GM21825 (cell line): ENCODE data around the gene P3H1.
"Not testable (repeated sequence)": the region's sequence is repeated elsewhere in the genome, so short reads cannot be mapped to it uniquely, and the experiment has no call there.

Experiments used
- ATAC-seq: cut with Tn5 transposase; IDR thresholded peaks from one replicate; pipeline ENCODE4 v1.9.1; 2021; ENCODE audit warnings: mild to moderate bottlenecking, moderate library complexity; ENCODE audit not compliant: unreplicated experiment

Gene P3H1, protein sequence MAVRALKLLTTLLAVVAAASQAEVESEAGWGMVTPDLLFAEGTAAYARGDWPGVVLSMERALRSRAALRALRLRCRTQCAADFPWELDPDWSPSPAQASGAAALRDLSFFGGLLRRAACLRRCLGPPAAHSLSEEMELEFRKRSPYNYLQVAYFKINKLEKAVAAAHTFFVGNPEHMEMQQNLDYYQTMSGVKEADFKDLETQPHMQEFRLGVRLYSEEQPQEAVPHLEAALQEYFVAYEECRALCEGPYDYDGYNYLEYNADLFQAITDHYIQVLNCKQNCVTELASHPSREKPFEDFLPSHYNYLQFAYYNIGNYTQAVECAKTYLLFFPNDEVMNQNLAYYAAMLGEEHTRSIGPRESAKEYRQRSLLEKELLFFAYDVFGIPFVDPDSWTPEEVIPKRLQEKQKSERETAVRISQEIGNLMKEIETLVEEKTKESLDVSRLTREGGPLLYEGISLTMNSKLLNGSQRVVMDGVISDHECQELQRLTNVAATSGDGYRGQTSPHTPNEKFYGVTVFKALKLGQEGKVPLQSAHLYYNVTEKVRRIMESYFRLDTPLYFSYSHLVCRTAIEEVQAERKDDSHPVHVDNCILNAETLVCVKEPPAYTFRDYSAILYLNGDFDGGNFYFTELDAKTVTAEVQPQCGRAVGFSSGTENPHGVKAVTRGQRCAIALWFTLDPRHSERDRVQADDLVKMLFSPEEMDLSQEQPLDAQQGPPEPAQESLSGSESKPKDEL

DNA sequence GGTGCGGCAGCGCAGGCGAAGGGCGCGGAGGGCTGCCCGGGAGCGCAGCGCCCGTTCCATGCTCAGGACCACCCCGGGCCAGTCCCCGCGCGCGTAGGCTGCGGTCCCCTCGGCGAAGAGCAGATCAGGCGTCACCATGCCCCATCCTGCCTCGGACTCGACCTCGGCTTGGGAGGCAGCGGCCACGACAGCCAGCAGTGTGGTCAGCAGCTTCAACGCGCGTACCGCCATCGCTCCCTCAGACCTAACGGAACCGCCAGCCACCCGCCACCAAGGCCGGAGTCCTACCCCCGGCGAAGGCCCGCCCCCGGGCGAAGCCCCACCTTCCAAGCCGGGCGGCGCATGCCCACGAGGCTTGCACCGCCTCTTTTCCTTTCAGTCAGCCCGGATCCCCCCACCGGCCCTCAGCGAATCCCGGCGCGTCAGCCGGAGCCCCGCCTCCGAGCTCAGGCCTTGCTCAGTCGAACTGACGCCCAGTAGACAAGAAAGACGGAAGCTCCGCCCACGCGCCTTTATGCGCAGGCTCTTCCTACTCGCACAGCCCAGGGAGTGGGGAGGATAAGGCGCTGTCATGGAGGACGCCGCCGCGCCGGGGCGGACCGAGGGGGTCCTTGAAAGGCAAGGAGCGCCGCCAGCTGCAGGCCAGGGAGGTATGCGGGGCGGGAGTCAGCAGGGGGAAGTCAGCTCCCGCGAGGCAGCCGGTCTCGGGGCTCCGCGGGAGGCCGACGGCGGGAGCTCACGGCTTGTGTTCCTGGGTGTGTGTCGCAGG lies at the start of gene P3H1, which contains the start of gene C1orf50:
Gene P3H1 (minus strand): TSS at position 288 of the 769 bp plus-strand sequence. CDS start 57 bp downstream, at position 231.
Gene C1orf50 (plus strand): TSS at position 509 of the 769 bp plus-strand sequence. CDS start 63 bp downstream, at position 572.
- peak; percentile 87 for ATAC-seq

DNA sequence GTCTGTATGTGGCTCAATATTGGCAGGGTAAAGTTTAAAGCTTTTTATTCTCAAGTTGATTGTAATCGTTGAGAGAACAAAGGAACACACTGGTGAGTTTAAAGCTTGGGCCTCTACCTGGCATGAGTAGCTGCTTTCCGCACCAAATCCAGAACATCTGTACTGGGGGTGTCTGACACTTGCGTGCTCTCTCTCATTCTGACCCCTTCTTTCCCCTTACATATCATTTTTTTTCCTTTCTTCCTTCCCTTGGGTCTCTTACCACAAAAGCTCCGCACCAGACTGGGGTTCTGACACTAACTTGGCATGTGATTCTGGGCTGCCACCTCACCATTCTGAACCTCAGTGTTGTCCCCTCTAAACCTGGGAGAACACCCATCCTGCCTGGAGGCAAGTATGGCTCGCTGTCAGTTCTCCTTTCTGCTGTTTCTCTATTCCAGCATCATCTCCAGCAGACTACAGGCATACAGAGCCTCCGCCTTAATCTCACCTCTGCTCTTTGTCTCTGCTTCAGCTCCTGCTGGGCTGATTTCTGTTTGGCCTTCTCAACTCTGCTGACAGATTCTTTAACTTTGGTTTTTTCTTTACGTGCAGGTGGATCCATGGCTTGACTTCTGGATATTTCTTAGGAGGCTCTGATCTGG lies 49.2 kb upstream of the P3H1 start:
- ATAC-seq, result no peak

DNA sequence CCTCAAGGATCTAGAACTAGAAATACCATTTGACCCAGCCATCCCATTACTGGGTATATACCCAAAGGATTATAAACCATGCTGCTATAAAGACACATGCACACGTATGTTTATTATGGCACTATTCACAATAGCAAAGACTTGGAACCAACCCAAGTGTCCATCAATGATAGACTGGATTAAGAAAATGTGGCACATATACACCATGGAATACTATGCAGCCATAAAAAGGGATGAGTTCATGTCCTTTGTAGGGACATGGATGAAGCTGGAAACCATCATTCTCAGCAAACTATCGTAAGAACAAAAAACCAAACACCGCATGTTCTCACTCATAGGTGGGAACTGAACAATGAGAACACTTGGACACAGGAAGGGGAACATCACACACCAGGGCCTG lies 48.0 kb upstream of the P3H1 start:
- ATAC-seq, result not testable (repeated sequence)

DNA sequence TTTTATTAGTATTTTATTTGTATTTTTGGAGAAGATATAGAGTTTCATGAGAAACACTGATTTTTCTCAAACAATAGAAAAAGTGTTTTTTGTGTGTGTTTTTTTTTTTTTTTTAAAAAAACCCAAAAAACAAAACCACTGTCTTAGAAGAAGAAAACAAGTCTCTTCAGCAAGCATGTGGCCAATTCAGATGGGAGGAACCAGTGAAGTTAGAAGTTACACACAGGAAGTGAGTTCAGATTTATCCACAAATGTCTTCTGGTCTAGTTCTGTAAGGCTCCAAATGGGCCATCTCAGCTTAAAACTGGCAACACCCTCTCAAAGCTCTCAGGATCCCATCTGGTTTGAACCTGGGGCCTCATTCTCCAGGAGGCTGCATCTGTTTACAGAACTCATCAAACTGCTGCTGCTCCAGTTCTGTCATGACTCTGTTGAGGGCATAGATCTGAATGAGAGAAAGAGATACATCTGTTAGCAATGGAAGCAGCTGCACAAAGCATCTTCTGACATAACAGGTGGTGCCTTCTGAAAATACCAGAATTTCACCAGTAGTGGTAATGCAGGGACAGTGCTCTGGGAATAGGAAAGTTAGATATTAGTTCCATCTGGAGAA lies 40.3 kb upstream of the P3H1 start:
- ATAC-seq, result no peak

DNA sequence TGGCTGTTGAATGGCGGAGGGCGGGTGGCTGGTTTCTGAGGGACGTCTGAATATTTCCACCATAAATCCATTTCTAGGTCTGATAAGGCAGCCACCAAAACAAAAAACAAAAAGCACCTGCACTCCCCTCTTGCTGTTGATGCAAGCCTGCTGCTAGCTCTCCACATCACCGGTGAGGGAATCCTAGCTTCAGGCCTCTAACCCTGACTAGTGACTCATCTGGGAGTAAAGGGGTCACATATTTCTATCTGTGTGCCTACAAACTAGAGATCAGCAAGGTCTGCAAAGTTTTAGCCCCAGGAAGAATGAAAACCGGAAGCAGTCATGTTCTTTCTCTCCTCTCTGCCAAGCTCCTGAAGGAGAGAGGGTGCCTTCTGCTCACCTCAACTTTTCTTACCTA lies 39.8 kb upstream of the P3H1 start:
- no peak for ATAC-seq

DNA sequence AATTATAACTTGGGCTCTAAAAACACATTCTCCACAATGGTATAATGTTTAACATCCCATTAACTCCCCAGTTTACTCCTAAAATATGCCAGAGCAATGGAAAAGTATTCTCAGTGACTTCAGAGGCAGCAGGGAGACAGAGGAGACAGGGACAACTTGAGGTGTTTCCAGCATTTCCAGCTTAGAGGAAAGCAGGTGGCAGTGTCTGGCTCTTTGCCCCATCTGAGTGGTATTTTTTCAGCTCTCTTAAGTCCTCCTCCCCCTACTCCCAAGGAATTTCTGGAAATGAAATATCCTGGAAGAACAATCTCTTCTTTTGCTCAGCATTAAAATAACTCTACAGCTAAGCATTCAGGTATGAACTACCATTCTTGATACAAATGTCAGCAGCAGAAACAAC lies 39.3 kb upstream of the P3H1 start:
- ATAC-seq, result no peak

DNA sequence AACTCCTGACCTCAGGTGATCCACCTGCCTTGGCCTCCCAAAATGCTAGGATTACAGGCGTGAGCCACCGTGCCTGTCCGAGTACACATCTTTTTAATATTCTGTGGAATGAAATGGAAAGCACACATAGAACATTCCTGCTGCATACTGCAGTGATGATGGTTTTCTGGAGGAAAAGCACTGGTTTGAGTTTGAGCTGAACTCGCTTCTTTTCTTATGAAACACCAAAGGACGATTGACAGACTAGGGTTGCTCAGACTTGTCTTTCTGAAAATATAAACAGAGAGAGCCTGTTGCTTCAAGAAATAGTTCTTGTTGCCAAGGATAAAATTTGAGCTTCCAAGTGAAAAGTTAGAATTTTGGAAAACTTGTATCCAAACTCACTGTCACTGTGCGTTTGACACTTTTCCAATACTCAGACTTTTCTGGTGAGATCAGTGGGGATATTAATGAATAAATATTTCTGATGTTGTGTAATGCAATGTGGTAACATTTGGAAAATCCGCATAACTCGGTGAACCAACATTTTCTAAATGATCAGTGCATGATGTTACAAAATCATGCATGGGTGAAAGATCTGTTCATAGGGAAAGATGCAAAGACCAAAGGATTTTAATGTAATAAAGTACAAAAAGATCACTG lies 35.1 kb upstream of the P3H1 start:
- ATAC-seq, result no peak

DNA sequence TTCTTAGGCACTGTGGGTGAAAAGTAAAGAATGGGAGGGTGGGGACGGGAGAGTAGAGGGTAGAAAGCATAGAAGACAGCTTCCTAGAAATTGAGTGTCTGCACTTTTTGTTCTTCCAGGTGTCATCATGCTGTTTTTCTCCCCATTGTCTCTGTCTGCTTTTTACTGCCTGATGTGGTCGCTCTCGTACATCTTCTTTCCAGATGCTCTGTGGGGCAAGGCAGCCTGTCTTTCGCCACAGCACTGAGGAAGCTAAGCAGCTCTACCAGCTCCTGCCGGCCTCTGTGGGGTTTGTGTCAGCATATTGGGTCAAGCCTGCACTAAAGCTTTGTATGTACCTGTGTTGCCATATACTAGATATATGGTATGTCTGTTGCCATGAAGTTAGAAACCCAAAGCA lies 31.2 kb upstream of the P3H1 start:
- ATAC-seq, result no peak

DNA sequence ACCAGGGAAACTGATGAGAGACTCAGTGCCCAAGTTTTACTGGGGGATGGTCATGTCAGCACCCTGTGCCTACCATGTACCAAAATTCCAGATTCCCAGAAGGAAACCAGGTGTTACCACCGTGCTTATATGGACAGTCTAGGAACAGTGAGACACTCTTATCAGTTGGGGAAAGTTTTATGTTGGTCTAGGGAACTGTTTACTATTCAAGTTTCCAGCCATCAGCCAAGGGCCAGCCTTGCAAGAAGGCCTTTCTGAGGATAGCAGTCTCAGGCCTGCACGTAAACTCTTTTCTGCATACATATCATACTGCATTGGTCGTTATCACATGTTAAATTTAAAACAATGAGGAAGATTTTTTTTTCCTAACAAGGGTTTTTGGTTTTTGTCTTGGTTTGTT lies 30.6 kb upstream of the P3H1 start:
- ATAC-seq, result no peak

DNA sequence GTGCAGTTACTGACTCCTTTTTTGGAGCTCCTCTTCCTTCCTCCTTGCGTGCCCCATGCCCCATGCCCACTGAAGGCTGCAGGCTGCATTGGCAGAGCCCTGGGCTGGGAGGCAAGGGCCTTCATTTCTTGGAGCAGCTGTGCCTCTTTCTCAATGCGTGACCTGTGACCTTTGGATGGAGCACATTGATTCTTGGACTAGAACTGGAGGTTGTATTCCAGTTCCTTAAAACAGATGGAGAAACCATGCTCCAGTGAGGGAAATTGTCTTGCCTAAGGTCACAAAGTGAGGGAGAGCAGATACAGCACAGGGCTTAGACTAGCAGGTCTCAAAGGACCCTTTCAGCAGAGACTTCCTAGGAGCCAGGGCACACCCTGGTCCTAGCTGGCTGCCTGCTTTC lies 27.0 kb upstream of the P3H1 start:
- ATAC-seq, result no peak

DNA sequence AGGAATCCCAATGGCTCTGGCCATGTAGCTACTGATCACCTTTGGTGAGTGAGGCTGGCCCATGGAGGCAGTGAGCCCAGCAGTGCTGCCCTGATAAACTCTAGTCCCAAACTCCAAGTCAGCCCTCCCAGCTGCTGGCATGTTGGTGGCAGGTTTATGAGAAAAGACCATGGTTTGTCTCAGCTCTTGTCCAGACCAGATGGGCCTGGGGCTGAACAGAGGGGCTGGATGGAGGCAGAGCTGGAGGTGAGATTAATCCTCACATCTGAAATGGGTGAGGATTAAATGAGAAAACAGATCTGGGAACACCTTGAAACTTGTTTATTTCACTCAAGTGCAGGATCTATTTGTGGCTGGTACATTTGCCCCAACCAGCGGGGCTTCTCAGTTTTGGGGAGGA lies 21.2 kb upstream of the P3H1 start:
- ATAC-seq, result no peak

DNA sequence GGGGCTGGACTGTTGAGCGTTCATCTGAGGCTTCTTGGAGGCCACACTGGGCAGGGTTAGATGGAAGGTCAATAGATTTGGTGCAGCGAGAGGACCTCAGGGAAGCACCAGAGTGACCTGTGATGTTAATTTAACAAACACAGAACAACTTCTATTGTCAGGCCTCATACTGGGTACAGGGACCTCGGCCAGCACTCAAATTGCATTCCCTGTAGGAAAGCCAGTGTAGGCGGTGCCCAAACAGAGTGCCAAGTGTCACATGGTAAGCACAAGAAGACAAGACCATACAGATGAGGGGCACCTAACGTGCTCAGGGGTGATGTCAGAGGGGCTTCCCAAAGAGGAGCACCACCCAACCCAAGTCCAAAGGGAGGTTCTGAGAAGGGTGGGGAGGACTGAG lies 19.3 kb upstream of the P3H1 start:
- no peak for ATAC-seq

DNA sequence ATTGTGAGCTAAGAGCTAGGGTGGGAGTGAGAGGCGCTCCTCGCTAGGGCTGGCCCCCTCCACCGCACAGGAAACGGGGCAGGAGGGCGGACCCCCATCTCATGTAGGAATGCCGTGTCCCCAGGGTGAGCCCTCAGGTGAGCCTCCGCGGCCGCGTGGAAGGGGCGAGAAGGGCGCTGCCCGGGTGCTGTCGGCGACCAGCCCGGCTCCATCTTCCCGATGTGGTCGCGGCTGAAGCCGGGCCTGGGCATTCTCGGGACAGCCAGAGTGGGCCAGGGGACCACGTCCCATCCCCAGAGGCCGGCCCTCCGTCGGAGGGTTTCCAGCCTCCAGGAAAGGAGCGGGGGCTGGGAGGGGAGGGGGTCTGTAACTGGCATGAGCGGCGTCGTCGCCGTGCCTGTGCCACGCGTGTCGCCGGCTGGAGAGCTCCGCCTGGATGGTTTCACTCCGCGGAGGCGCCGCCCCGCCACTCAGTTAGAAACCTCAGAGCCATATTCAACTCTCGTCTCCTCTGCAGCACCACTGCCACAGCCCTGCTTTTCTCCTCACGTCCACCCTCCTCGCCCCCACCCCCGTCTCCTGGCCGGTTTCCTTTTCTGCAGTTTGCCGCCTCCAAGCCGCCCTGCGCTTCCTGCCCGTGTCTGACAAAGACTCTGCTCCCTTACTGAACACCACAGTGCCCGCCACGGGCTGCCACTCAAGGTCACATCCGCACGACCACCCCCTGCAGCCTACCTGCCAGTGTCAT lies 18.3 kb upstream of the P3H1 start, which contains the start of gene TMEM269:
Gene TMEM269 (plus strand): TSS at position 46 of the 748 bp plus-strand sequence. CDS start 4,903 bp downstream, outside the sequence.
- no peak for ATAC-seq

DNA sequence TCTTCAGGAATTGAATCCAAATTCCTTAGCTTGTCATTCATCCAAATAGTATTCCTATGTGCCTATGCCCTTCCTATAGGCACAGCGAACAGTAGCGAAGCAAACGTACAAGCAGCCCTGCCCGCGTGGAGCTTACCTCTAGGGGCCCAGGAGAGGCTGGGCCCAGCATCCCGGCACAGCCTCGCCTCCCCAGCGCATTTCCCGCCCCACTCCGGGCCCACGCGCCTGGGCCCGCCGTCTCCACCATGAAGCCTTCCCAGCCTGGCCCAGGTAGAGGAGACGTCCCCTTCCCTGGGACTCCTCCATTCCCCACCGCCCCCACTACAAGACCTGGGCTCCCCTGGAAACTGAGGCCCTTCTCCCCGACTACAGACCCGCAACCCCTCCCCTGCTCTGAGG lies 17.7 kb upstream of the P3H1 start:
- no peak for ATAC-seq

DNA sequence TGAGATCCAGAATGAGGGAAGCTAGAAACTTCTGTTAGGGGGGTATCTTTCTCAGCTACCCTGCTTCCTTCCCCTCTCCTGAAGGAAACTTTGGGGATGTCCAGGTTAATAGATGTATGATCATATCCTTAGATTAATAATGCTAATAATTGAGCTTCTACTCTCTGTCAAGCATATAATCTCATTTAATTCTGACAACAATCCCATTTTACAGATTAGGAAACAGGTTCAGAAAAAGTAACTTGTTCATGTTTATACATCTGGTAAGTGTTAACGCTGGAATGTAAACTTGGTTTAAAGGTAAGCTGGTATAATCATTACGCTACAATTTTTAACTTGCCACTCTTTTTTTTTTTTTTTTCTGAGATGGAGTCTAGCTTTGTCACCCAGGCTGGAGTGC lies 16.3 kb upstream of the P3H1 start:
- ATAC-seq, result no peak

DNA sequence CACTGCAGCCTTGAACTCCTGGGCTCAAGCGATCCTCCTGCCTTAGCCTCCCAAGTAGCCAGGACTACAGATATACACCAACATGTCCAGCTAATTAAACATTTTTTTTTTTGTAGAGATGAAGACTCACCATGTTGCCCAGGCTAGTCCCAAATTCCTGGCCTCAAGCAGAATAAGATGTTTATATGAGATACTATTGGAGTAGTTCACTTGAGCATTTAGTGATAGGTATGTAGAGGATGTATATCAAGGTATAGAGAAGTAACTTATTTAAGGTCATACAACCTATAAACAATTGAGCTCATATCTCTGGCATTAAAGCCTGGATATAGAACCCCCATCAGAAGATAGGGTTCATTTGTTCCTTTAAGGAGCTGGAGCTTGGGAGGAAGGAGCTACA lies 13.3 kb upstream of the P3H1 start:
- ATAC-seq, result no peak

DNA sequence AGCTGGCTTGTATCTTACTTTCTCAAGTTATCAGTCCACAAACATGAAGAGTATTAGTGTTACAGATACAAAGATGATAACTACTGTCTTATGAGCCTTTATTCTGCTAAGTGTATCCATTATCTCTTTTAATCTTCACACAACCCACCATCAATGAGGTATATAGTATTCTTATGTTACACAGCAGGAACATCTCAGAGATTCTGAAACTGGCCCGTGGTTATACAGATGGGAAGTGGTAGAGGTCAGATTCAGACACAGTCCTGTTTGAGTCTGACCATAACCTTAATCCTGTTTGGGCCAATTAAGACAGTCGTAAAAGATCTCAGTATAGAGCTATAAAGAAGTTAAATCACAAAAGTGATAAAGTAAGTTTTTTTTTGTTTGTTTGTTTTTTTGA lies 12.9 kb upstream of the P3H1 start:
- ATAC-seq, result no peak

DNA sequence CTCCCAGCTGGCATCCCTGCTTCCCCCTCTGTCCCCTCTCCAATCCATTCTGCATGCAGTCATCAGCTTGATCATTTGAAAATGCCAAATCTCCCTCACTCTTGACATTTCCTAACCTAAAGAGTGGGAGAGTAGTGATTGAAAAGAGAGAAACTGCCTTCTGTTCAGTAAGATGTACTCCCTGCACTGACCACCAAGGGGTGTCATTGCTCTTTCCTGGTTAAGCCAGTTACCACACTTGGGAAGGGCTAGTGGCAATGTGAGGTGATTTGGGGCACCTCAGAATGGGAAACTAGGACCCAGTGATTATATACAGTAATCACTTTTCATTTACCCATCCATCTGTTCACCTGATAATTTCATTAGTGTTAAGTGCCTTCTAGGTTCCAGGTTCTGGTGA lies 11.0 kb upstream of the P3H1 start:
- ATAC-seq, result no peak

DNA sequence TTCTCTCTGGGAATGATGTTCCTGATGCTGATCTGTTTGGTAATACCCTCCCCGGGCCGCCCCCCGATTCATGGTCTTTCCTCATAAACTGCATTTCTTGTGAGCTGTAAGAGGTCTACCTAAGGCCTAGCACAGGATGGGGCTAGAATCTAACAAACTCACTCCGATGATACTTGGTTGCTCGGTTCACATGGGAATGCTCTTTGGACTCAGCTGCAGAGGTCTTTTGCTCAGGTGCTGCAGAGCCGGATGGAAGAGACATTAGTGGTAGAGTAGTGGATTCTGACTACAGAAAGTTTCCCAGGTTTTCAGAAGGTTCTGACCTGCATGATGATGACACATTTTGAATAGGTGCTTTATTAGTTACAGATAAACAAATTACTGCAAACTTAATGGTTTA lies 9.7 kb upstream of the P3H1 start:
- no peak for ATAC-seq
